ENCODE measurements around the gene ANKRD34B.
A peak's percentile ranks its signal among the peaks of the same experiment; 100 is the strongest.

The ANKRD34B gene

GRCh38 chr5:80569086-80569960, 757 bp downstream of the ANKRD34B start:
- DNase-seq, result peak in 1 of 2 experiments; percentile 26

- DNase-seq, result no peak
Observed at GRCh38 chr5:80568251-80568650, 1.8 kb downstream of the ANKRD34B start.

GRCh38 chr5:80566711-80567259, 3.3 kb downstream of the ANKRD34B start:
- no peak for DNase-seq

- DNase-seq, result no peak
Observed at GRCh38 chr5:80565330-80565729, 4.8 kb downstream of the ANKRD34B start.

GRCh38 chr5:80559244-80559643, 10.8 kb downstream of the ANKRD34B start:
- no peak for DNase-seq

- DNase-seq, result no peak
Observed at GRCh38 chr5:80555099-80555498, 15.0 kb downstream of the ANKRD34B start.

GRCh38 chr5:80554646-80555045, 15.4 kb downstream of the ANKRD34B start:
- no peak for DNase-seq

- DNase-seq, result no peak
Observed at GRCh38 chr5:80541392-80541791, 28.7 kb downstream of the ANKRD34B start.

GRCh38 chr5:80540691-80541090, 29.4 kb downstream of the ANKRD34B start:
- no peak for DNase-seq

GRCh38 chr5:80516826-80517225, 53.3 kb downstream of the ANKRD34B start:
- no peak for DNase-seq

GRCh38 chr5:80509362-80509761, 60.7 kb downstream of the ANKRD34B start:
- DNase-seq, result no peak

GRCh38 chr5:80508844-80509243, 61.2 kb downstream of the ANKRD34B start:
- no peak for DNase-seq

GRCh38 chr5:80507663-80508062, 62.4 kb downstream of the ANKRD34B start:
- DNase-seq, result no peak

All from NCI-H524 (cell line).